Measurements from ENCODE around the gene SCLY. TPM values are rescaled to one million over a fixed set of nuclear protein-coding genes. Genes with fewer than 3 reads are reported as not detected.

SCLY gene
- total RNA-seq, 1 donor, result 18.6 TPM

DNA sequence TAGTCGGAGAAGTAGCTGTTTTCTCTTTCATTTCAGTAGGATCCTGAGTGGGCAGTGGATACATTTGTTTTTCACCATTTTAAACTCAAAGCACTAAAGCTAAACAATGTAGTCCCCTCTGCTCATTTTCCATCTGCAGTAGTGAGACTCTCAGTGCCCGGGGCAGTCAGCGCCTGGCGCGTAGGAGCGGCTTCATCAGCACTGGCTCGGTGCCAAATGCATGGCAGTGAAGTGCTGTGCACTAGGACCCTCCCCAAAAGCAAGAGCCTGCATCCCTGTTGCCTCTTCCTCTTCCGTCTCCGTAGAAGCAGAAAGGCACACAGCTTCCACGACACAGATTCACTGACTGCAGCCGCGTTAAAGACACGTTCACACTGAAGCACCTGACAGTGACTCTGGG lies 20.3 kb downstream of the SCLY start:
- no peak for DNase-seq (ENCODE audit: low read depth)
- no peak overlapping the region for H3K4me3 ChIP-seq (ENCODE audit: low read depth, low read length)
- TF ChIP-seq, protein P1, sequence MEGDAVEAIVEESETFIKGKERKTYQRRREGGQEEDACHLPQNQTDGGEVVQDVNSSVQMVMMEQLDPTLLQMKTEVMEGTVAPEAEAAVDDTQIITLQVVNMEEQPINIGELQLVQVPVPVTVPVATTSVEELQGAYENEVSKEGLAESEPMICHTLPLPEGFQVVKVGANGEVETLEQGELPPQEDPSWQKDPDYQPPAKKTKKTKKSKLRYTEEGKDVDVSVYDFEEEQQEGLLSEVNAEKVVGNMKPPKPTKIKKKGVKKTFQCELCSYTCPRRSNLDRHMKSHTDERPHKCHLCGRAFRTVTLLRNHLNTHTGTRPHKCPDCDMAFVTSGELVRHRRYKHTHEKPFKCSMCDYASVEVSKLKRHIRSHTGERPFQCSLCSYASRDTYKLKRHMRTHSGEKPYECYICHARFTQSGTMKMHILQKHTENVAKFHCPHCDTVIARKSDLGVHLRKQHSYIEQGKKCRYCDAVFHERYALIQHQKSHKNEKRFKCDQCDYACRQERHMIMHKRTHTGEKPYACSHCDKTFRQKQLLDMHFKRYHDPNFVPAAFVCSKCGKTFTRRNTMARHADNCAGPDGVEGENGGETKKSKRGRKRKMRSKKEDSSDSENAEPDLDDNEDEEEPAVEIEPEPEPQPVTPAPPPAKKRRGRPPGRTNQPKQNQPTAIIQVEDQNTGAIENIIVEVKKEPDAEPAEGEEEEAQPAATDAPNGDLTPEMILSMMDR (IDR thresholded peaks at IDR 0.05; ENCODE audit: insufficient read depth, low read depth, low read length), result no peak

DNA sequence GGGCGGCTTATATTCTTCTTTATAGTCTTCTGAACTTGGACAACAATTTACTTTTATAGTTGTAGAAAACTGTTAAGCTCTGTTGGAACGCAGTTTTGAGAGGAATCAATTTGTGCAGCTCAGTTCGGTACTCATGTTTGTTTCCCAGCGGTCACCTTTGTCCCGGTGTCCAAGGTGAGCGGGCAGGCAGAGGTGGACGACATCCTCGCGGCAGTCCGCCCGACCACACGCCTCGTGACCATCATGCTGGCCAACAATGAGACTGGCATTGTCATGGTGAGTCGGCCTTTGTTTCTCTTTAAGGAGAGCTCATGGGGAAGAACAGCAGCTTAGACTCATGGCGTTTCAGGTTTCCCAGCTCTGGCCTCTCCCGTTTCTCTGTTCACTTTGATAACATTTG lies 20.8 kb downstream of the SCLY start:
- TF ChIP-seq, protein P1 (IDR thresholded peaks at IDR 0.05; ENCODE audit: insufficient read depth, low read depth, low read length), result no peak
- no peak overlapping the region for H3K4me3 ChIP-seq (ENCODE audit: low read depth, low read length)
- DNase-seq (ENCODE audit: low read depth), result no peak

DNA sequence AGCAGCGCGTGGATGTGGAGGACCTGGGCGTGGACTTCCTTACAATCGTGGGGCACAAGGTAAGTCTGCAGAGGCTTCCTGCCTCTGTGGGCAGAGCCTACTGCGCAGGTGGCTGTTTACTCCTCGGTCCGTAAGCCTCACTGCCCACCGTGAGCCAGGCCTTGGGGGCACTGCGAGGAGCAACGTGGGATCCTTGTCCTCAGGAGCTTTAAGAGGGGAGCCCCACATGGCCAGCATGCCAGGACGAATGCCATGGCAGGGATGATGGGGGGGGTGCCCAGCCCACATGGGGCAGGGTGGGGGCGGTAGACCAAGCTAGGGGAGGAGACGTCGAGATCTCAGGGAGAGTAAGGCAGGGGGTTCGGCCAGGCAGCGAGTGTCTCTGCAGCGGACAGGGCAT lies 21.4 kb downstream of the SCLY start:
- TF ChIP-seq, protein P1 (IDR thresholded peaks at IDR 0.05; ENCODE audit: insufficient read depth, low read depth, low read length), result no peak
- DNase-seq (ENCODE audit: low read depth), result no peak
- H3K4me3 ChIP-seq (ENCODE audit: low read depth, low read length), result no peak overlapping the region

DNA sequence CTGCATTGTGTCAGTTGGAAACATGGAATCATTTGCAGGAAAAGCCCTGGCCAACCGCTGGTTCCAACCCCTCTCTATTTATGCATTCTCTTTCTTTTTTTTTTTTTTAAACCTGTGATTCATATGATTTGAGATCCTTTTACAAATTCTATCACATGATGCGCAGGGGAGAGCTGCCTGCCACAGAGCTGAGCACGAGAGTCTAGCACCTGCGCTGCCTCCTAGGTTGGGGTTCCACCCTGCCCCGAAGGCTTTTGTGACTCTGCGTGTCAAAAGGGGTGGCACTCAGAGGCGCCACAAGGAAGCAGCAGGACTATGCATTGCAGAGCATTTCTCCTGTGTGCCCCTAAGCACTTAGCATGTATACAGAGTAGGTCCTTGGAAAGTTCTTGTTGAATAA lies 22.0 kb downstream of the SCLY start:
- no peak overlapping the region for H3K4me3 ChIP-seq (ENCODE audit: low read depth, low read length)
- TF ChIP-seq, protein P1 (IDR thresholded peaks at IDR 0.05; ENCODE audit: insufficient read depth, low read depth, low read length), result no peak
- no peak for DNase-seq (ENCODE audit: low read depth)

DNA sequence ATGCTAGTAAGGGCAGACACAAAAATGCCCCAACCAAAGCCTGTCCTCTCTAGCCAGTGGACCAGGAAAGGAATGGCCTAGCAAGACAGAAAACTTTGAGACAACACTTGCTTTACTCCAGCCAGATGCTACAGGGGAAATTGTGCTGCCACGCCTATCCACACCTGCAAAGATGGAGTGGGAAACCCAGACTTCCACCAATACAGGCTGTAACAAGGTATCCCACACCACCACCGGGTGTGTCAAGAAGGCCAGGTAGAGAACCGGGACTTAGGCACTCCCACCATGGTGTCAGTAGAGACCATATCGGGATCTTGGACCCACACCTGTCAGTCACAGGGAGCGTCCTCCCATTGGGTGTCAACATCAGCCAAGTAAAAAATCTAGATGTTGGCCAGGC lies 23.1 kb downstream of the SCLY start:
- H3K4me3 ChIP-seq (ENCODE audit: low read depth, low read length), result no peak overlapping the region
- TF ChIP-seq, protein P1 (IDR thresholded peaks at IDR 0.05; ENCODE audit: insufficient read depth, low read depth, low read length), result no peak
- DNase-seq (ENCODE audit: low read depth), result no peak

DNA sequence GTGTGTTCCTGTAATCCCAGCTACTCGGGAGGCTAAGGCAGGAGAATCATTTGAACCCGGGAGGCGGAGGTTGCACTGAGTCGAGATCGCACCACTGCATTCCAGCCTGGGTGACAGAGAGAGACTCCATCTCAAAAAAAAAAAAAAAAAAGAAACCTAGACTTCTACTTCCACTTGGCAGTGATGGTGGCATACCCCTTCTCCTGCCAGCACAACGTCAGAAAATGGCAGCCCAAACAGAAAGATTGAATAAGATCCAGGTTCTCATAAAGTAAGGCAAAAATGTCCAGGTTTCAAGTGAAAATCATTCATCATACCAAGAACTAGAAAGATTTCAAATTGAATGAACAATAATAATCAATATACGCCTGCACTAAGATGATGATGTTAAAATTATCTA lies 24.0 kb downstream of the SCLY start:
- DNase-seq (ENCODE audit: low read depth), result no peak
- TF ChIP-seq, protein P1 (IDR thresholded peaks at IDR 0.05; ENCODE audit: insufficient read depth, low read depth, low read length), result no peak

DNA sequence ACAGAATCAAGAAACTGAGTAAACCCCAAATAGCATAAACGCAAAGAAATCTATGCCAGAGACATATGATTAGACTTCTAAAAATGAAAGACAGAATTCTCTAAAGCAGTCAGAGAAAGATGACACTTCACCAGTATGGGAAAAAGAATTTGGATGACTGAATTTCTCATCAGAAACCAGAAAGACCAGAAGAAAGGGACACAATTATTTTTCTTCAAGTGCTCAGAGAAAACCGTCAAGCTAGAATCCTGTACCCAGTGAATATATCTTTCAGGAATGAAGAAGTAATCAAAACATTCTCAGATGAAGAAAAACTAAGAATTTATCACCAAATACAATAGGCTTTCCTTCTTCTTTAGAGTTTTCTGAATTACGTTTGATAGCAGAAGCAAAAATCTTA lies 25.1 kb downstream of the SCLY start:
- TF ChIP-seq, protein P1 (IDR thresholded peaks at IDR 0.05; ENCODE audit: insufficient read depth, low read depth, low read length), result no peak
- no peak for DNase-seq (ENCODE audit: low read depth)
- H3K4me3 ChIP-seq (ENCODE audit: low read depth, low read length), result no peak overlapping the region

More for the DNA sequence above, 24.0 kb downstream of the SCLY start:
- H3K4me3 ChIP-seq (ENCODE audit: low read depth, low read length), result no peak overlapping the region

Measured in fibroblast of villous mesenchyme (primary cell).